ENCODE measurements around the gene RAB10.

DNA sequence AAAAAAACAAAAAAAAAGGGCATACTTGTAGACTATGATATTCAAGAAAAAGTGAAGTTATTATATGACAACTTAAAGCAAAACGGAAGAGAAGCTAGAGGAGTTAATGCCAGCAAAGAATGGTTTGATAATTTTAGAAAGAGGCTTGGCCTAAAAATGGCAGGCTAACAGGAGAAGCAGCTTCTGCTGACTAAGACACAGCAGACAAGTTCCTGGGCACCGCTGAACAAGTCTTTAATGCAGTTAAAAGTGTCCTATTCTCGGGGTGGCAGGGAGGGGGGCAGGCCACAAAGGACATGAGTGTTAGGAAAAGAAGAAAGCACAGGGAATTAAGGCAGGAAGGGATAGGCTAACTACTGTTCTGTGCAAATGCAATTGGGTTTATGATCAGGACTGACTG, 88.7 kb downstream of the RAB10 start:
- no peak for TF ChIP-seq ZNF212 (CRISPR knock-in tag; IDR thresholded peaks at IDR 0.05)
- TF ChIP-seq RAD21 (CRISPR knock-in tag; conservative IDR thresholded peaks at IDR 0.05 in 1 of 2, IDR thresholded peaks at IDR 0.05 in 1 of 2), result no peak
- TF ChIP-seq, protein P1, sequence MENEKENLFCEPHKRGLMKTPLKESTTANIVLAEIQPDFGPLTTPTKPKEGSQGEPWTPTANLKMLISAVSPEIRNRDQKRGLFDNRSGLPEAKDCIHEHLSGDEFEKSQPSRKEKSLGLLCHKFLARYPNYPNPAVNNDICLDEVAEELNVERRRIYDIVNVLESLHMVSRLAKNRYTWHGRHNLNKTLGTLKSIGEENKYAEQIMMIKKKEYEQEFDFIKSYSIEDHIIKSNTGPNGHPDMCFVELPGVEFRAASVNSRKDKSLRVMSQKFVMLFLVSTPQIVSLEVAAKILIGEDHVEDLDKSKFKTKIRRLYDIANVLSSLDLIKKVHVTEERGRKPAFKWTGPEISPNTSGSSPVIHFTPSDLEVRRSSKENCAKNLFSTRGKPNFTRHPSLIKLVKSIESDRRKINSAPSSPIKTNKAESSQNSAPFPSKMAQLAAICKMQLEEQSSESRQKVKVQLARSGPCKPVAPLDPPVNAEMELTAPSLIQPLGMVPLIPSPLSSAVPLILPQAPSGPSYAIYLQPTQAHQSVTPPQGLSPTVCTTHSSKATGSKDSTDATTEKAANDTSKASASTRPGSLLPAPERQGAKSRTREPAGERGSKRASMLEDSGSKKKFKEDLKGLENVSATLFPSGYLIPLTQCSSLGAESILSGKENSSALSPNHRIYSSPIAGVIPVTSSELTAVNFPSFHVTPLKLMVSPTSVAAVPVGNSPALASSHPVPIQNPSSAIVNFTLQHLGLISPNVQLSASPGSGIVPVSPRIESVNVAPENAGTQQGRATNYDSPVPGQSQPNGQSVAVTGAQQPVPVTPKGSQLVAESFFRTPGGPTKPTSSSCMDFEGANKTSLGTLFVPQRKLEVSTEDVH (IDR thresholded peaks at IDR 0.05; ENCODE audit: low read depth, partially characterized antibody), result no peak
